Measurements from ENCODE around the gene CELF4.

Gene CELF4

GRCh38 chr18:37565101-37565976, at the start of gene CELF4:
CELF4 (minus strand) TSS chr18:37565798.
- no peak for DNase-seq (ENCODE audit: low read depth)

GRCh38 chr18:37613253-37613565, 47.6 kb upstream of the CELF4 start:
- no peak for DNase-seq (ENCODE audit: low read depth)

- no peak for DNase-seq (ENCODE audit: low read depth)
These were observed 47.1 kb upstream of the CELF4 start for GRCh38 chr18:37612524-37613252.

- DNase-seq (ENCODE audit: low read depth), result no peak
These were observed 46.1 kb upstream of the CELF4 start for GRCh38 chr18:37611614-37612279.

GRCh38 chr18:37608876-37609275, 43.3 kb upstream of the CELF4 start:
- DNase-seq (ENCODE audit: low read depth), result no peak

GRCh38 chr18:37607281-37607680, 41.7 kb upstream of the CELF4 start:
- DNase-seq (ENCODE audit: low read depth), result no peak

- no peak for DNase-seq (ENCODE audit: low read depth)
These were observed 38.4 kb upstream of the CELF4 start for GRCh38 chr18:37604032-37604431.

- DNase-seq (ENCODE audit: low read depth), result no peak
These were observed 33.6 kb upstream of the CELF4 start for GRCh38 chr18:37598966-37599896.

- no peak for DNase-seq (ENCODE audit: low read depth)
These were observed 32.8 kb upstream of the CELF4 start for GRCh38 chr18:37598396-37598795.

GRCh38 chr18:37590346-37590745, 24.7 kb upstream of the CELF4 start:
- no peak for DNase-seq (ENCODE audit: low read depth)

- no peak for DNase-seq (ENCODE audit: low read depth)
These were observed 22.7 kb upstream of the CELF4 start for GRCh38 chr18:37588289-37588688.

- DNase-seq (ENCODE audit: low read depth), result no peak
These were observed 21.1 kb upstream of the CELF4 start for GRCh38 chr18:37586656-37587225.

GRCh38 chr18:37584952-37585695, 19.5 kb upstream of the CELF4 start:
- no peak for DNase-seq (ENCODE audit: low read depth)

- no peak for DNase-seq (ENCODE audit: low read depth)
These were observed 18.6 kb upstream of the CELF4 start for GRCh38 chr18:37584217-37584616.

- DNase-seq (ENCODE audit: low read depth), result no peak
These were observed 16.7 kb upstream of the CELF4 start for GRCh38 chr18:37582261-37582660.

- no peak for DNase-seq (ENCODE audit: low read depth)
These were observed 13.4 kb upstream of the CELF4 start for GRCh38 chr18:37578886-37579513.

- DNase-seq (ENCODE audit: low read depth), result no peak
These were observed 12.6 kb upstream of the CELF4 start for GRCh38 chr18:37578182-37578678.

GRCh38 chr18:37577051-37577611, 11.5 kb upstream of the CELF4 start:
- no peak for DNase-seq (ENCODE audit: low read depth)

- no peak for DNase-seq (ENCODE audit: low read depth)
These were observed 10.0 kb upstream of the CELF4 start for GRCh38 chr18:37575646-37576045.

GRCh38 chr18:37574113-37574512, 8.5 kb upstream of the CELF4 start:
- no peak for DNase-seq (ENCODE audit: low read depth)
